HepG2 (cell line): ENCODE results near the gene SBSN. TPM values are rescaled to one million over a fixed set of nuclear protein-coding genes. Genes with fewer than 3 reads are reported as not detected.
A peak's percentile ranks its signal among the peaks of the same experiment; 100 is the strongest.

ENCODE experiments used
- AKNA ChIP-seq: sonication (generic); formaldehyde crosslinking; IDR thresholded peaks from 2 replicates; pipeline ENCODE4 v1.4.0; 2020; ENCODE audit warnings: missing genetic modification reagents, borderline replicate concordance
- MEF2D ChIP-seq: sonication (generic); formaldehyde crosslinking; IDR thresholded peaks from 2 replicates; pipeline ENCODE4 v1.5.1; 2020; ENCODE audit warnings: mild to moderate bottlenecking, missing genetic modification reagents
- NFIB ChIP-seq: sonication (generic); formaldehyde crosslinking; IDR thresholded peaks from 2 replicates; pipeline ENCODE4 v1.9.0; 2021; ENCODE audit warnings: missing genetic modification reagents, mild to moderate bottlenecking, borderline replicate concordance
- RERE ChIP-seq: IDR thresholded peaks from 2 replicates; pipeline ENCODE4 v1.6.1; 2016; ENCODE audit warnings: low read depth, missing genetic modification reagents, missing compliant biosample characterization
- RNF219 ChIP-seq: sonication (generic); formaldehyde crosslinking; IDR thresholded peaks from 2 replicates; pipeline ENCODE4 v1.5.0; 2020; ENCODE audit warnings: mild to moderate bottlenecking, missing genetic modification reagents
- YEATS2 ChIP-seq: sonication (generic); formaldehyde crosslinking; IDR thresholded peaks from 2 replicates; pipeline ENCODE4 v1.4.0; 2020; ENCODE audit warnings: missing genetic modification reagents, borderline replicate concordance
- ZNF431 ChIP-seq: sonication (generic); formaldehyde crosslinking; IDR thresholded peaks from 2 replicates; pipeline ENCODE4 v1.9.0; 2022; ENCODE audit warnings: missing genetic modification reagents, low read depth, mild to moderate bottlenecking, borderline replicate concordance
- ZNF557 ChIP-seq: sonication (generic); formaldehyde crosslinking; IDR thresholded peaks from 2 replicates; pipeline ENCODE4 v1.4.0; 2020; ENCODE audit warnings: missing genetic modification reagents
- ZNF724P ChIP-seq: sonication (generic); formaldehyde crosslinking; IDR thresholded peaks from 2 replicates; pipeline ENCODE4 v1.8.0; 2022; ENCODE audit warnings: missing genetic modification reagents, borderline replicate concordance
- ZXDC ChIP-seq: sonication (generic); formaldehyde crosslinking; IDR thresholded peaks from 2 replicates; pipeline ENCODE4 v1.5.0; 2020; ENCODE audit warnings: mild to moderate bottlenecking, missing genetic modification reagents
- polyA plus RNA-seq, 8 experiments: library from polyadenylated mRNA; depleted of rRNA in 3 of 8; stranded (reverse) in 7 of 8; unstranded in 1 of 8; fragments of >200 nt; fragmentation: Illumina TruSeq in 4 of 8; extraction: Trizol in 4 of 8; gene quantifications; 2 replicates each; pipeline versions ENCODE4 v1.2.1 to v1.2.3, GENCODE V29; 2011 to 2016; ENCODE audit warnings: low read depth in 4 of 8, missing spikeins in 1 of 8, mixed read lengths in 1 of 8; ENCODE audit not compliant: insufficient read depth in 1 of 8
- total RNA-seq, 5 experiments: library from RNA; depleted of rRNA; stranded (reverse); fragments of >200 nt; fragmentation: Illumina TruSeq; extraction: Trizol; gene quantifications; 2 replicates each; pipeline ENCODE4 v1.2.3, GENCODE V29; 2016; ENCODE audit warnings: low read depth in 1 of 5

SBSN gene
- total and polyA plus RNA-seq, 2 of the 13 experiments (the other 11 are each of a cell fraction or from before 2014, with no cell fraction given) = not detected

GRCh38 chr19:35509861-35510625 lies 18.1 kb downstream of the SBSN start (continued):
- TF ChIP-seq RERE (CRISPR knock-in tag) (0 out of 2 replicates have a peak, but pooled peaks have one; percentile 30), ZNF557 (CRISPR knock-in tag) (no peak), NFIB (CRISPR knock-in tag) (no peak), AKNA (no peak), YEATS2 (CRISPR knock-in tag) (no peak), ZNF431 (CRISPR knock-in tag) (no peak), MEF2D (CRISPR knock-in tag) (no peak), ZNF724P (CRISPR knock-in tag) (no peak), ZXDC (no peak), RNF219 (CRISPR knock-in tag) (no peak)
